SU-DHL-6 (cell line): ENCODE data around the gene UVSSA.

Experiments used
- H2AFZ ChIP-seq: fragments of 200-600 bp; sonication (generic); 2 replicates; pipeline ENCODE4 v1.6.1; 2014; ENCODE audit warnings: low read depth, mild to moderate bottlenecking, moderate library complexity, mixed read lengths, antibody characterized with exemption, low read length; ENCODE audit not compliant: severe bottlenecking
- H3F3A ChIP-seq: fragments of 200-600 bp; shearing (Covaris generic); 2 replicates; pipeline ENCODE4 v1.6.0; 2016; ENCODE audit warnings: antibody characterized with exemption, mild to moderate bottlenecking; ENCODE audit not compliant: insufficient read depth
- H3K27ac ChIP-seq: fragments of 200-600 bp; sonication (generic); 2 replicates; pipeline ENCODE4 v1.5.1; 2016; ENCODE audit warnings: low read depth, mild to moderate bottlenecking, low read length, moderate library complexity, mixed read lengths
- H3K27me3 ChIP-seq: fragments of 200-600 bp; sonication (generic), shearing (Covaris generic); 2 replicates; pipeline ENCODE4 v1.6.0; 2014; ENCODE audit warnings: mild to moderate bottlenecking, low read length
- H3K36me3 ChIP-seq: fragments of 200-600 bp; sonication (generic); 2 replicates; pipeline ENCODE4 v1.6.1; 2014; ENCODE audit warnings: mild to moderate bottlenecking, low read length, mixed read lengths
- H3K4me2 ChIP-seq: fragments of 300-600, 200-600 bp; shearing (Covaris generic), sonication (generic); 2 replicates; pipeline ENCODE4 v1.6.0; 2014; ENCODE audit warnings: low read length, low read depth, mild to moderate bottlenecking; ENCODE audit not compliant: poor library complexity, severe bottlenecking
- H3K4me3 ChIP-seq: fragments of 200-600 bp; sonication (generic); 2 replicates; pipeline ENCODE4 v1.5.1; 2014; ENCODE audit warnings: antibody characterized with exemption, low read length, mild to moderate bottlenecking, mixed read lengths; ENCODE audit not compliant: insufficient read depth, poor library complexity, severe bottlenecking
- H3K79me2 ChIP-seq: fragments of 200-600 bp; sonication (generic); 2 replicates; pipeline ENCODE4 v1.6.1; 2014; ENCODE audit warnings: mild to moderate bottlenecking, low read length, moderate library complexity; ENCODE audit not compliant: insufficient read depth
- H3K9ac ChIP-seq: fragments of 200-600 bp; sonication (generic); 2 replicates; pipeline ENCODE4 v1.7.0; 2014; ENCODE audit warnings: mild to moderate bottlenecking, low read length
- H3K9me2 ChIP-seq: fragments of 200-600 bp; sonication (generic); replicated peaks from 2 replicates; pipeline ENCODE4 v1.6.1; 2014; ENCODE audit warnings: low read length; ENCODE audit not compliant: insufficient read depth
- H3K9me3 ChIP-seq: fragments of 200-600 bp; sonication (generic); 2 replicates; pipeline ENCODE4 v1.6.1; 2014; ENCODE audit warnings: low read length, mixed read lengths; ENCODE audit not compliant: insufficient read depth
- H4K20me1 ChIP-seq: fragments of 200-600 bp; sonication (generic); 2 replicates; pipeline ENCODE4 v1.6.1; 2014; ENCODE audit warnings: low read depth, mild to moderate bottlenecking, antibody characterized with exemption, low read length, moderate library complexity, mixed read lengths
- EZH2phosphoT487 ChIP-seq: fragments of 200-600 bp; sonication (generic), shearing (Covaris generic); conservative IDR thresholded peaks from 2 replicates; pipeline ENCODE4 v1.6.1; 2018; ENCODE audit warnings: mild to moderate bottlenecking, antibody characterized with exemption, low read length, moderate library complexity, mixed read lengths
- TF ChIP-seq, protein P1 (sequence below): fragments of 200-600 bp; sonication (generic); IDR thresholded peaks from one replicate; pipeline ENCODE4 v1.5.1; 2017; ENCODE audit warnings: antibody characterized with exemption, mild to moderate bottlenecking, low read length, moderate library complexity; ENCODE audit not compliant: insufficient read depth, poor library complexity, severe bottlenecking

Gene UVSSA

DNA sequence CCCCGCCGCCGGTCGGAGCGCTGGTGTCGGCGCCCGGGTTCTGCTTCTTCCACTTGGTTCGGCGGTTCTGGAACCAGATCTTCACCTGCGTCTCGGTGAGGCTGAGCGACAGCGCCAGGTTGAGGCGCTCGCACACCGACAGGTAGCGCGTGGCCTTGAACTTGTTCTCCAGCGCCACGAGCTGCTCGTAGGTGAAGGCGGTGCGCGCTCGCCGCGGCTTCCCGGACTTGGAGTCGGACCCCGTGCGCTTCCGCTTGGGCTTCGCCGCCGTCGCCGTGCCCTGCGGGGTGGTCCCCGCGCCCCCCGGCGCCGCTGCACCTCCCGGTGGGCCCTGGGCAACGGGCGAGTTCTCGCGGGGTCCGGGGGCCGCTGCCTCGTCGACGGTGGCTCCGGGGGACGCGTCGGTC is 56.2 kb downstream of the UVSSA start:
- Histone ChIP-seq H4K20me1 (no peaks in the 10 kb centered on the region), H3K9me3 (peaks cover 10% of the 10 kb centered on the region; the same call in 1 of the 2 replicates), H3K4me2 (no peak overlapping the region), H3K36me3 (no peaks in the 10 kb centered on the region), H3K4me3 (no peak overlapping the region), H2AFZ (no peak overlapping the region), H3F3A (no peaks in the 10 kb centered on the region), H3K79me2 (no peaks in the 10 kb centered on the region), H3K27ac (no peak overlapping the region), H3K9ac (no peak overlapping the region), H3K27me3 (no peaks in the 10 kb centered on the region), H3K9me2 (no peaks in the 10 kb centered on the region)
- no peak for TF ChIP-seq EZH2phosphoT487
- TF ChIP-seq, protein P1, sequence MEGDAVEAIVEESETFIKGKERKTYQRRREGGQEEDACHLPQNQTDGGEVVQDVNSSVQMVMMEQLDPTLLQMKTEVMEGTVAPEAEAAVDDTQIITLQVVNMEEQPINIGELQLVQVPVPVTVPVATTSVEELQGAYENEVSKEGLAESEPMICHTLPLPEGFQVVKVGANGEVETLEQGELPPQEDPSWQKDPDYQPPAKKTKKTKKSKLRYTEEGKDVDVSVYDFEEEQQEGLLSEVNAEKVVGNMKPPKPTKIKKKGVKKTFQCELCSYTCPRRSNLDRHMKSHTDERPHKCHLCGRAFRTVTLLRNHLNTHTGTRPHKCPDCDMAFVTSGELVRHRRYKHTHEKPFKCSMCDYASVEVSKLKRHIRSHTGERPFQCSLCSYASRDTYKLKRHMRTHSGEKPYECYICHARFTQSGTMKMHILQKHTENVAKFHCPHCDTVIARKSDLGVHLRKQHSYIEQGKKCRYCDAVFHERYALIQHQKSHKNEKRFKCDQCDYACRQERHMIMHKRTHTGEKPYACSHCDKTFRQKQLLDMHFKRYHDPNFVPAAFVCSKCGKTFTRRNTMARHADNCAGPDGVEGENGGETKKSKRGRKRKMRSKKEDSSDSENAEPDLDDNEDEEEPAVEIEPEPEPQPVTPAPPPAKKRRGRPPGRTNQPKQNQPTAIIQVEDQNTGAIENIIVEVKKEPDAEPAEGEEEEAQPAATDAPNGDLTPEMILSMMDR: no peak

DNA sequence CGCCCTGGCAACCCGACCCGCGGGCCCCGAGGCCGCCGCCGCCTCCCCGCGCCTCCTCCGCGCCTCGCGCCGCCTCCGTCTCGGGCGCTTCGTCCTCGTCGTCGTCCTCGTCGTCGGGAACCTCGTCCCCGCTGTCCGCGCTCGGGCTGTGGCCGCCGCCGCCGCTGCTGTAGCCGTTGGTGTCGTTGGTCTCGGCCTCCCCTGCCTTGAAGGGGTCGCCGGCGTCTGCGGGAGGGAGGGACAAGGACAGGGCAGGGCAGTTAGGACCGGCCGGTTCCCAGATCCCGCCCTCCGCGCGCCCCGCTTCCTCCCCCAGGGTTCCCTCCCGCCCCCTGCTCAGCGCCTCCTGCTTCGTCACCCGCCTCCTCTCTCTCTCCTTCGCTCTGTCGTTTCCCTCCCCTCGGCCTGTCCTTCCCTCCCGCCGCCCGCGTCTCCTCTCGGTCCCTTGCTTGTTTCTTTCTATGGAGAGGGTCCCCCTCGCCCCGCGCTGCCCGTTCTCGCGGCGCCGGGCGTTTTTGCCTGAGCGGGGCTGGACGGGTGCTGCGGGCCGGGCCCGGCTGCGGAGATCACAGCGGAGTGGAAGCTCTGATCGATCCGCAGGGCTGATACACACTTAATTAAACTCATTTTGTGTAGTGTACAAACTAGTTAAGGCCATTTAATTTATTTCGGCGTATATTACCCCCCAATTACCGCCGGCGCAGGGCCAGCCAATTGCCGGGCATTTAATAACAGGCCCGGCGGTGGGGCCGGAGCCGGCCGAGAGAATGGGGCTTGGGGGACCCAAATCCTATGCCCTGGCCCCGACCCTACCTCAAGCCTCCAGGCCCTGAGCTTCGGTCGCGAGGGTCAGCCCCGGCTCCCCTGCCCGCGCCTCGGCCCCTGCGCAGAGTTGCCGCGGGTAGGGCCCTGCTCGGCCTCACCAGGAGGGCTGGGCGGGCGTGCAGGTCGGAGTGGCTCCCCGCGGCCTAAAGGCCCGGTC is 56.9 kb downstream of the UVSSA start:
- H3K4me2 ChIP-seq: no peak overlapping the region
- H3K36me3 ChIP-seq: no peaks in the 10 kb centered on the region
- no peak overlapping the region for H3K9ac ChIP-seq
- no peaks in the 10 kb centered on the region for H3K9me2 ChIP-seq
- no peak overlapping the region for H2AFZ ChIP-seq
- no peak overlapping the region for H3K27ac ChIP-seq
- H3F3A ChIP-seq: no peaks in the 10 kb centered on the region
- TF ChIP-seq EZH2phosphoT487: no peak
- TF ChIP-seq, protein P1: no peak
- no peaks in the 10 kb centered on the region for H3K79me2 ChIP-seq
- peaks cover 5% of the 10 kb centered on the region; the same call in 1 of the 2 replicates for H3K9me3 ChIP-seq
- H4K20me1 ChIP-seq: no peaks in the 10 kb centered on the region
- H3K27me3 ChIP-seq: no peaks in the 10 kb centered on the region
- no peak overlapping the region for H3K4me3 ChIP-seq

DNA sequence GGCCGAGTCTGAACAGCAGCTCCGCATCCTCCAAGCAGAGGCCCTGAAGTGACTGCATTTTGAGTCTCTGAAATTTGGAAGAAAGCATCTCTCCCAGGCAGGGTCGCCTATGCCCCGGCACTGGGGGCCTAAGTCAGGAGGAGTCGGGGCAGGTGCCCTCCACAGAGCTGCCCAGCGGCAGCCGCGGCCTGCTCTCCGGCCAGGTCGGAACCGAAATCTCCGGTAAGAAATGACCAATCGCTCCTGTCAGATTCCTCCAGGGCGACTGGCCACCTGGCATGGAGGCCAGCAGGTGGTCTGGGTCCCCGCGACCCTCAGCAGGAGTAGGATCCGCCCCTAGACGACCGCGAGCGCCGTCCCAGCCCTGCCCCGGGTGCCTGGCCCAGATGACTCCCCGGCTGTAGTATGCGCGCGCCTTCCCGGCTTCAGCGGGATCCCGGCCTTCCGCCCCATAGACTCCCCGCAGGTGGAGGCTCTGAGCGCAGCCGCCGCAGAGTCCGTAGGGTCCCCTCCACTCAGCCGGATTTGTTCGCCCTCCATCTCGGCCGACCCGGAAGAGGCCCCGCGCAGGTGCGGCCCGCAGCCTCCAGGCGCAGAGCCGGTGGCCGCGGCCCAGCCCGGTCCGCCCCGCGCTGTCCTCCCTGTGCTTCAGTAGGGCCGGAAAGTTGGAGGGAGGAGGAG is 57.7 kb downstream of the UVSSA start:
- H3K9me2 ChIP-seq: no peaks in the 10 kb centered on the region
- H3K27me3 ChIP-seq: no peaks in the 10 kb centered on the region
- H3K4me3 ChIP-seq: no peak overlapping the region
- no peak overlapping the region for H3K4me2 ChIP-seq
- H3K79me2 ChIP-seq: no peaks in the 10 kb centered on the region
- H3K9ac ChIP-seq: no peak overlapping the region
- no peaks in the 10 kb centered on the region for H3F3A ChIP-seq
- no peaks in the 10 kb centered on the region for H3K9me3 ChIP-seq
- H3K27ac ChIP-seq: no peak overlapping the region
- H3K36me3 ChIP-seq: no peaks in the 10 kb centered on the region
- H4K20me1 ChIP-seq: no peaks in the 10 kb centered on the region
- H2AFZ ChIP-seq: no peak overlapping the region
- TF ChIP-seq EZH2phosphoT487: no peak
- TF ChIP-seq, protein P1: no peak
